Spleen (tissue), 13 donors: ENCODE results near the gene MC5R. TPM values are rescaled to one million over a fixed set of nuclear protein-coding genes. Genes with fewer than 3 reads are reported as not detected.
A peak's percentile ranks its signal among the peaks of the same experiment; 100 is the strongest.

Source experiments
- DNase-seq: peaks from one replicate; pipeline ENCODE4 v3.0.0-alpha.2; 2020
- H3K27ac ChIP-seq, 8 donors: fragments of 200-600 bp; sonication (generic) in 7 of 8; 1 replicate in 4 of 8; 2 replicates in 4 of 8; pipeline versions ENCODE4 v1.5.0 to v1.8.0; 2016 to 2021; ENCODE audit warnings: inconsistent platforms in 4 of 8, mild to moderate bottlenecking in 4 of 8, moderate library complexity in 1 of 8
- H3K27me3 ChIP-seq, 7 donors: fragments of 200-600 bp; sonication (generic) in 6 of 7; replicated peaks in 1 of 7; 1 replicate in 4 of 7; 2 replicates in 3 of 7; pipeline versions ENCODE4 v1.5.0 to v1.8.0; 2016 to 2021; ENCODE audit warnings: inconsistent platforms in 3 of 7, mild to moderate bottlenecking in 1 of 7
- H3K36me3 ChIP-seq, 6 donors: fragments of 200-600 bp; sonication (generic) in 5 of 6; 1 replicate in 4 of 6; 2 replicates in 2 of 6; pipeline versions ENCODE4 v1.5.0 to v1.8.0; 2016 to 2021; ENCODE audit warnings: inconsistent platforms in 2 of 6
- H3K4me1 ChIP-seq, 6 donors: fragments of 200-600 bp; sonication (generic) in 5 of 6; 1 replicate in 3 of 6; 2 replicates in 3 of 6; pipeline versions ENCODE4 v1.5.0 to v1.8.0; 2016 to 2021; ENCODE audit warnings: inconsistent platforms in 3 of 6
- H3K4me3 ChIP-seq, 8 donors: fragments of 200-600 bp; sonication (generic) in 7 of 8; 1 replicate in 4 of 8; 2 replicates in 4 of 8; pipeline versions ENCODE4 v1.5.0 to v1.8.0; 2016 to 2021; ENCODE audit warnings: inconsistent platforms in 4 of 8, mild to moderate bottlenecking in 4 of 8, moderate library complexity in 2 of 8
- H3K9me3 ChIP-seq, 8 donors: fragments of 200-600 bp; sonication (generic) in 7 of 8; 1 replicate in 4 of 8; 2 replicates in 4 of 8; pipeline versions ENCODE4 v1.5.0 to v1.8.0; 2016 to 2021; ENCODE audit warnings: inconsistent platforms in 4 of 8
- CTCF ChIP-seq, 11 experiments: fragments of 200-600 bp in 7 of 11; fragments of 450-650 bp in 4 of 11; sonication (generic) in 4 of 11; IDR thresholded peaks in 8 of 11; conservative IDR thresholded peaks in 3 of 11; 1 replicate in 7 of 11; 2 replicates in 4 of 11; pipeline versions ENCODE4 v1.4.0 to v1.8.0; 2016 to 2021; ENCODE audit warnings: antibody characterized with exemption in 11 of 11, inconsistent platforms in 4 of 11, mild to moderate bottlenecking in 1 of 11
- POLR2A ChIP-seq, 3 donors: fragments of 450-650 bp; IDR thresholded peaks; one replicate each; pipeline ENCODE4 v1.5.1; 2017; ENCODE audit warnings: antibody characterized with exemption in 3 of 3, mild to moderate bottlenecking in 1 of 3
- POLR2AphosphoS5 ChIP-seq, 3 donors: sonication (generic); formaldehyde crosslinking; IDR thresholded peaks; one replicate each; pipeline ENCODE4 v1.5.1; 2017; ENCODE audit warnings: antibody characterized with exemption in 3 of 3
- WGBS, 5 donors: extraction: QIAGEN DNeasy Blood & Tissue Kit in 3 of 5; methylation state at CpG; one replicate each; pipeline versions ENCODE4 v1.1.5 to v1.1.7; 2013 to 2018; 5-methylcytosine and 5-hydroxymethylcytosine counted together
- intact Hi-C: fragments of 100-400 bp; cut with DNase I; formaldehyde crosslinking; loops from one replicate; pipeline ENCODE4 v1.15.0; 2023; ENCODE audit warnings: low total_unique reads
- long read RNA-seq, 2 donors: transcript quantifications; one replicate each; lab custom pipeline, GENCODE V29; 2026
- polyA plus RNA-seq, 3 donors: library from polyadenylated mRNA; stranded (reverse); fragments of 200-250 nt; gene quantifications; one replicate each; pipeline ENCODE4 v1.2.1, GENCODE V29; 2013
- total RNA-seq, 7 donors: library from RNA; depleted of rRNA in 3 of 7; stranded (reverse); fragments of >200 nt in 3 of 7; fragmentation: NEBNext Ultra II Directional in 4 of 7; extraction: Animal tissue kit (Norgen Biotek cat#: 25700) in 4 of 7; gene quantifications; one replicate each; pipeline versions ENCODE4 v1.1.0 to v1.2.1, GENCODE V29; 2016 to 2021
- donor health status: healthy with polysubstance abuse.
- donor health status: DM: no; HTN: no; CAD: no; lungs with moderate emphysema.
- donor health status: DM: no; HTN: no; CAD: no.
- donor health status: Bipolar disorder and iron deficiency.
- donor health status: healthy.
- donor health status: DM: no; HTN: no; CAD: no.
- donor health status: DM: yes; HTN: yes; CAD: no.

MC5R gene
- total RNA-seq: not detected
- polyA plus RNA-seq: under 1 TPM in 1 of 3 donors, not detected in 2; 0.07 TPM
- long read RNA-seq, donor 1: 0 reads
- long read RNA-seq, donor 2: 0 reads

DNA sequence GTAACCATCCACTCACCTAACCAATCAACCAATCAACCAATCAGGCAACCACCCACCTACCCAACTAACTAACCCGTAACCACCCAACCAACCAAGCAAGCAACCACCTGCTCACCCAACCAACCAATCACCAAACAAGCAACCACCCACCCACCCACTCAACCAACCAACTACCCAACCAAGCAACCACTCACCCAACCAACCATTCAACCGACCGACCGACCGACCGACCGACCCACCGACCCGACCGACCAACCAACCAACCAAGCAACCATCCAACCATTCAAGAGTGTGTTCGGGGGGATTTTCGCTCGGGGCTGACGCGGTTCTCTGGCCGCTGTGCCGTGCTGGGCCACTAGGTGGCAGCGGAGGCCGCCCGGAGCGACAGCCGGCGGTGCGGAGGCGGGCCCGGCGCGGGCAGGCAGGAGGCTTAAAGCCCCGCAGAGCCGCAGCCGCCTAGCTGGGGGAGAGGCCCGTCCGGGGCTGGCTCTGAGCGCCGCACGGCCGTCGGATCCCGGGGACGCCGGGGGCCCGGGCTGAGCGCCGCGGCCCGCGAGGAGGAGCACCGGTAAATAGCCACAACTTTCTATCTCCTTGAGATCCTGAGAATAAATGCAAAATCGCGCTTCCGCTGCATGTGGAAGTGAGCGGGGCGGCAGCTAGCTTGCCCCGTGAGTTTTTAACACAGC, at the start of gene MC5R:
MC5R (plus strand) TSS at position 443 of the 689 bp plus-strand sequence. CDS start 1,617 bp downstream, outside the sequence.
- WGBS, 5 donors: 3 to 13% (median 4%) methylated on average over 16 to 54 of the region's 54 CpGs
- no peaks in the 10 kb centered on the region for H3K9me3 ChIP-seq
- intact Hi-C loops: no loop called here
- H3K4me3 ChIP-seq: peak within 1 kb of the TSS in 7 of 8 donors; percentile 17 to 62 (median 34)
- TF ChIP-seq POLR2AphosphoS5 (IDR thresholded peaks at IDR 0.05): peak in 2 of 3 donors; percentile 19 to 35
- no peak for TF ChIP-seq POLR2A (IDR thresholded peaks at IDR 0.05)
- TF ChIP-seq CTCF (IDR thresholded peaks at IDR 0.05 in 8 of 11, conservative IDR thresholded peaks at IDR 0.05 in 3 of 11): peak; percentile 61 to 96 (median 84)
- peaks cover 0 to 73% (median 19%) of the 10 kb centered on the region in 7 donors for H3K27me3 ChIP-seq
- H3K36me3 ChIP-seq: no peaks in the 10 kb centered on the region
- H3K27ac ChIP-seq: no peak within 1 kb of the TSS
- H3K4me1 ChIP-seq: peaks cover 0 to 12% (median 4%) of the 10 kb centered on the region in 6 donors
- peak; percentile 91 for DNase-seq

DNA sequence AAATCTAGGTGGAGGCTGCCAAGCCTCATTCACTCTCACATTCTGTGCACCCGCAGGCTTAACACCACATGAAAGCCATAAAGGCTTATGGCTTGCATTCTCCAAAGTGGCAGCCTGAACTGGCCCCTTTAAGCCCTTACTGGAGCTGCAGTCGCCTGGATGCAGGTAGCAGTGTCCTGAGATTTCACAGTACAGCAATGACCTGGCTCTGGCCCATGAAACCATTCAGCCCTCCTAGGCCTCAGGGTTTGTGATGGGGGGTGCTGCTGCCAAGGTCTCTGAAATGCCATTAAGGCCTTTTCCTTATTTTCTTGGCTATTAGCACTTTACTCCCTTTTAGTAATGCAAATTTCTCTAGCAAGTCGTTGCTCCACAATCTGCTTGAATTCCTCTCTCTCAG, 48.9 kb upstream of the MC5R start:
- Histone ChIP-seq H3K27ac (no peak overlapping the region), H3K4me3 (no peak overlapping the region), H3K9me3 (peaks cover 0 to 17% (median 15%) of the 10 kb centered on the region in 8 donors), H3K4me1 (no peaks in the 10 kb centered on the region), H3K36me3 (no peaks in the 10 kb centered on the region), H3K27me3 (peaks cover 0 to 4% (median 0%) of the 10 kb centered on the region in 7 donors)
- WGBS, 5 donors: 68 to 73% (median 70%) methylated on average over 3 of the region's 3 CpGs
- intact Hi-C loops: no loop called here
- DNase-seq: no peak
- TF ChIP-seq POLR2A (IDR thresholded peaks at IDR 0.05) (no peak), CTCF (IDR thresholded peaks at IDR 0.05 in 8 of 11, conservative IDR thresholded peaks at IDR 0.05 in 3 of 11) (no peak), POLR2AphosphoS5 (IDR thresholded peaks at IDR 0.05) (no peak)

GRCh38 chr18:13791181-13791580, 32.8 kb upstream of the MC5R start:
- H3K4me3 ChIP-seq: no peak overlapping the region
- peaks cover 0 to under 1% (median 0%) of the 10 kb centered on the region in 7 donors for H3K27me3 ChIP-seq
- no peak overlapping the region for H3K27ac ChIP-seq
- 76 to 89% (median 83%) methylated on average over 7 of the region's 7 CpGs for WGBS, 5 donors
- TF ChIP-seq POLR2AphosphoS5 (IDR thresholded peaks at IDR 0.05) (no peak), CTCF (IDR thresholded peaks at IDR 0.05 in 8 of 11, conservative IDR thresholded peaks at IDR 0.05 in 3 of 11) (no peak), POLR2A (IDR thresholded peaks at IDR 0.05) (no peak)
- no peaks in the 10 kb centered on the region for H3K36me3 ChIP-seq
- H3K4me1 ChIP-seq: no peaks in the 10 kb centered on the region
- DNase-seq: no peak
- intact Hi-C loops: no loop called here
- peaks cover 0 to 13% (median 10%) of the 10 kb centered on the region in 8 donors for H3K9me3 ChIP-seq

DNA sequence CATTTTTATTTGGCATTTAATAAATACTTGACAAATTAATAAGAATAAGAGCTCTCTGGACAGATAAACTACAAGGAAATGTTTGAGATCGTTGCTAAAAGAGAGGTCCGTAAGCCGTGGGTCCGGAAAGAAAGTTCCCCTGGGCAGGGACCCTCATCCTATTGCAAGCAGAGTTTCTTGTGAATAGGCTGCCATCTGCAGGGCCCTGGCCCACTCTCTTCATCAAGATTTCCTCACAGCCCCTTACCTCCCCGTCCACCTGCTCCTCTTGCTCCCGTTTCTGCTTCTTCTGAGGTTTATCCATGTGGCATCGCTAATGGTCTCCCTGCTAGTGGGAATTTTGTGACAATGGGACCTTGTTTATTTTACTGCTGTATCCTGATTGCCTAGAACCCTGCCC, 30.1 kb upstream of the MC5R start:
- H3K9me3 ChIP-seq: peaks cover 0 to 2% (median 0%) of the 10 kb centered on the region in 8 donors
- H3K36me3 ChIP-seq: no peaks in the 10 kb centered on the region
- TF ChIP-seq POLR2A (IDR thresholded peaks at IDR 0.05): no peak
- no peak for DNase-seq
- no peak overlapping the region for H3K27ac ChIP-seq
- no peaks in the 10 kb centered on the region for H3K4me1 ChIP-seq
- no peak overlapping the region for H3K4me3 ChIP-seq
- peaks cover 0 to 20% (median 0%) of the 10 kb centered on the region in 7 donors for H3K27me3 ChIP-seq
- intact Hi-C loops: no loop called here
- 32 to 50% (median 38%) methylated on average over 7 of the region's 7 CpGs for WGBS, 5 donors
